Stimulated activated CD8-positive, alpha-beta memory T cell treated with anti-CD3 and anti-CD28 coated beads, Interleukin-12 subunit alpha, Interleukin-12 subunit beta, amount 100 ng/mL, for 4 hours (primary cell): Measurements from ENCODE around the gene VWA5A.
"Not testable (repeated sequence)": the region's sequence is repeated elsewhere in the genome, so short reads cannot be mapped to it uniquely, and the experiment has no call there.

Source experiments
- DNase-seq: peaks from one replicate; pipeline ENCODE4 v3.0.0-alpha.2; 2020; ENCODE audit warnings: low read depth

Gene VWA5A

DNA sequence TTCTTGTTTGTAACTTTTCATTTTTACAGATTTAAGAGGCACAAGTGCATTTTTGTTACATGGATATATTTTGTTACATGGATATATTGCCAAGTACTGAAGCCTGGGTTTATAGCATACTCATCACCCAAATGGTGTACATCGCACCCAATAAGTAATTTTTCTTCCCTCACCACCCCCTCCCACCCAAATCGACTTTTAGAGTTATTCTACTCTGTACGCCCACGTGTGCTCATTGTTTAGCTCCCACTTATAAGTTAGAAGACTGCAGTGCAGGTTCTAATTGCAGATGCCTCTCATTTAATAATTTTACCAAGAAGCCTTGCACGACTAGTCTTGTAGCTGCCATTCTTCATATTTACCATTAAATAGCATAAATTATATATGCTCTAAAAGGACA is 20.5 kb upstream of the VWA5A start:
- DNase-seq, result no peak

DNA sequence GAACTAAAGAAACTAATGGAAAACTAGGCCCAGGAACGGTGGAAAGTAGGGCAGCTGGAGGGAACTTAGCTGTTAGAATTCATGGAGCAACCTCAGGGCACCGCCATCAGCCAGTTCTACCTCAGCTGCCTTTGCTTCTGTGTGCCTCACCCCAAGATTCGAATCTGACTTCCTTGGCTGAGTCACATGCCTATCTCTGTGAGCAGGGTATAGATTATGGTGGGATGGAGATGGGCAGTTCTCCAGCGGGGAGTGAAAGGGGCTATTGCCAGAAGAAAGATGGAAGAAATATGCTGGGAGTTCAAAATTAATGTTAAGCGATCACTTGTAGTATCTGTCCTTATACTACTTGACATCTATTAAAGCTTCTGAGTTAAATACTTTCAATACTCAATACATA is 18.9 kb upstream of the VWA5A start:
- DNase-seq, result no peak

DNA sequence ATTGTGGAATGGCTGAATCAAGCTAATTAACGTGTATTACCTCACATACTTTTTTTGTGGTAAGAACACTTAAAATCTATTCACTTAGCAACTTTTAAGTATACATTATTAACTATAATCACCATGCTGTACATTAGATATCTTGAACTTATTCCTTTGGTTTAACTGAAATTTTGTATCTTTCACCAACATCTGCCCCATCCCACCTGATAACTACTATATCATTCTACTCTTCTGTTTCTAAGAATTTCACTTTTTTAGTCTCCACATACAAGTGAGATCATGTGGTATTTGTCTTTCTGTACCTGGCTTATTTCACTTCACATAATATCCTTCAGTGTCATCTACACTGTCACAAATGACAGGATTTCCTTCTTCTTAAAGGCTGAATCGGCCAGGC is 17.1 kb upstream of the VWA5A start:
- no peak for DNase-seq

DNA sequence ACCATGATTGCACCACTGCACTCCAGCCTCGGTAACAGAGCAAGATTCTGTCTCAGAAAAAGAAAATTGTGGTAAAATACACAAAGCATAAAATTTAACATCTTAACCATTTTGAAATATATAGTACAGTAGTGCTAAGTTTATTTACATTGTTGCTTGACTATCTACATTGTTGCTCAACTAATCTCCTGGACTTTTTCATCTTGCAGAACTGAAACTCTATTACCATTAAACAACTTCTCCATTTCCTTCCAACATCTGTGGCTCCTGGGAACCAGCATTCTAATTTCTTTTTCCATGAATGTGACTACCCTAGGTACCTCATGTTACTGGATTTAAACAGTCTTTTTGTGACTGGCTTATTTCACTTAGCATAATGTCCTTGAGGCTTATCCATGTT is 13.5 kb upstream of the VWA5A start:
- no peak for DNase-seq

DNA sequence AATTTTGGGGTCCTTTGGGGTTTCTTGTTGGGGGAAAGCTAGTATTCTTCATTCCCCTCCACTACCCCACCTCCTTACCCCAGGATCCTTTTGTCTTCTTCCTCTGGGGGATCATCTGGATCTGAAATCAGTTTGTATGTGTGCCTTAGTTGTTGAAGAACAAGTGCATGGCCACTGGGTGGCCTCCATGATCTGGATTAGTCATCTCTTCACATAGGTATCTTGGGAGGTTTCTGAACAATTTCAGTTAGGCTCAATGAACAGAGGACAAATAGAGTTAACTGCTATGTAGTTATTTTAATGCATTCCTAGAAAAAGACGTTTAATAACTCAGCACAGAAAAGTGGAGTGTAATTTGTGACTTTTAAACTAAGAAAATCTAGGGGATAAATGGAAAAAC is 7.1 kb upstream of the VWA5A start:
- no peak for DNase-seq

DNA sequence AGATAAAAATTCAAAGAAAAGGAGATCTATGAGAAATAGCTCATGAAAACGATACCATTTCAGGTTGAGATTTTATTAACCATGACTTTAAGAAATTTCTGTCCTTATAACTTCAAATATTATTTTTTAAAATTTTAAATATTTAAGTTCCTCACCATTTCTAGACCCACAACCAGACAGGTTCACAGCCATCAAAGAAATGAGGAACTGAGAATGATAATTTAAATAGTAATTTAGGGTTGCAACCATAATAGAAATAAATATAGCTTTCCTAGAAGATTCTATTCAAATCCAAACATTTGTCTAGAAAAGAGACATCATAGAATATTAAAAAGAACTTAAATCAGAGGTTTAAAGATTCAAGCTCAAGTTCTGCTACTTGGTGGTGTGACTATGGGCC is 5.9 kb upstream of the VWA5A start:
- no peak for DNase-seq

DNA sequence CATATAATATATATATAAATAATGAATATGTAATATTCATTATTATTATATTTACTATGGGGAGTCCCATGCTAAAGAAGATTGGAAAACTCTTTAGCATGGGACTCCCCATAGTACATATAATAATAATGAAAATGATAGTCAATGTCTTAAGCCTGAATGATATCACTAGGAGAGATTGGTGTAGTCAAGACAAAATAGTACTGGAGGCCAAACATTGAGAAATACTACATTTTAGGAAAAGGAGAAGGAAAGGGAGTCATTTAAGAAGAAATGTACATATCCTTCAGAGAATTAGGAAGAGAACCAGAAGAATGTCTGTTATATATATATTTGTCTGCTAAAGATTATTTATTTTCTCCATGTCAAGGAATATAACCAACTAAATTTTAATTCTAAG is 5.0 kb upstream of the VWA5A start:
- DNase-seq, result no peak

DNA sequence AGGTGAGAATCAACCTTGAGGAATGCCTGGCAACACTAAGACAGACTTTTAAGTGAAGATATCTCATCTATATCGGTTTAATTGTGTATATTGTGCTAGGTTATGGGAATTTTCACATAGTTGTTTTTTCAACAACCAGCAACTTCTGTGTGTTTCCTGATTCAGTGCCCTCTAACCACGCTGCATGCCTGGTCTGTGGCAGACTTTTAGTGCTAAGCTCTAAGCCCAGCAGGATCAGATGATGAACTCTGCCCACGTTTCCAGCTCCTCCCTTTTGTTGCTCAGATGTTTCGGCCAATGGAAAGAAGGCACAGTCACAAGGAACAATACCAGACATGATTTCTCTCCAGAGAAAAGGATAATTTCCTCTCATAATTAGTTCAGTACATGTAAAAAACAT is 1.4 kb upstream of the VWA5A start:
- DNase-seq, result no peak

DNA sequence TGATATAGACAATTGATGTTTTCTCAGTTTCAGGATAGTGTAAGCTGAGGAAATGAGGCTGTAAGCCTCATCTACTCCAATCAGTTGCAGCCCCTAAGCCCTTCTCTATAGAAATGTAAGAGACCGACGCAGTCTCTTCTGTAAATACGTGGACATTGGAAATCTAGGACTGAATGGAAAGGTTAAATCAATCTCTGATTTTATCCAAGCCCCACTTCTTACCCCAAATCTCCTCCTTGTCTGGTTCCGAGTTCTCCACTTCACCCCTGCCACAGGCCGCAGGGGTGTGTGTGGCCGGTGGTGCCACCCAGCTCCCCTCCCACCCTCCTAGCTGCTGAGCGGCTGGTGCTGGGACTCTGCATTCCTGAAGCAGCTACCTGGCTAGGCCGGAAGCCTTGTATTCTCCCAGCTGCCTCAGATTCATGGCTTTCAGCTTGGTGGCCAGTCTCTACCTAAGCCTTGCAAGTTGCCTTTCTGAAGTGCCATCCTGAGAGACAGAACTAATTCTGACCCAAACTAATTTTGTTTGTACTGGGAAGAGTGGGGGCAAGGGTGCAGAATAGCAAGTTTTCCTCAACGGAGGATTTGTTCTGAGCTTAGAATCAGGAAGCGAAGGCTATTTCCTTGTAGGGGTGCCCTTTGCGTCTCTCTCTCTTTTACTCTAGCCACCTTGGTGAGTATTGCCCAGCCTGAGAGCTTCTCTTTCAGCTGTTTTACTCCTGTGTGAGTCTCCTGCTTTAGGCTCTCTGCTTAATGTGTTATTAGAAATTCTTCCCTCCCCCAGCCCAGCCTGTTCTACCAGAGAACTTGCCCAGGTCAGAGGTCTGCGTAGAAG is 749 bp downstream of the VWA5A start:
- no peak for DNase-seq

DNA sequence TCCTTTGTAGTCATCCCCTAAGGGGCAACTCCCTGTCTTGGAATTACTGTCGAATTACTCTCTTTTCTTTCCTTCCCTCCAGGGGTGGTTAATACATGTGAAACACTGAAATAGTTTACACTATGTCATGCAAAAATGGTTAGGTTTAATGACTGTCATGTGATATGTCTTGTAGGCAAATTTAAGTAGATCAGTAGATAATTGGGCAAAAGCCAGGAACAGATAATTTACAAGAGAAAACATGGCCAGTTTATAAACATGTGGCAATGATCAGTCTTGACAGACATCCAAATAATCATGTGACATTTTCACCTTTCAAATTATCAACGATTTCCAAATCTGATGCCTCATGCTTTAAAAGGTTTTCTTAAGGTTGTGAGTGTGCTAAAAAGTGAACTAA is 3.9 kb downstream of the VWA5A start:
- no peak for DNase-seq

DNA sequence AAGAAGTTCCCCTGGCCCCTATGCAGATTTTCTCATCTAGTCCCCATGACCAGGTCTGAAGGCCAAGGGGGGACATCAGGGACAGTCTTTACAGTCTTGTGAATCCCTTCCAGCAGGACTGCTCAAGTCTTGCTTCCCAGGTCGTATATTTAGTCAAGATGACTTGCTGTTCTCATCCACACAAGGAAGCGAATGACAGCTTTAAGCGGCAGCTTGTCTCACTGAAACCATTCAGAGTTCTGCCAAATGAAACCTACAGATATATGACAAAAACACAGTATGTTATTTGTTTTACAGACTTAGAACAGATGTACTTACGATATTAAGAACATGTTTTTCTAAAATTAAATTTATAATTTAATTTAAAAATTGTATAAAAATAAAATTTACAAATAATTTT is 5.6 kb downstream of the VWA5A start:
- no peak for DNase-seq

DNA sequence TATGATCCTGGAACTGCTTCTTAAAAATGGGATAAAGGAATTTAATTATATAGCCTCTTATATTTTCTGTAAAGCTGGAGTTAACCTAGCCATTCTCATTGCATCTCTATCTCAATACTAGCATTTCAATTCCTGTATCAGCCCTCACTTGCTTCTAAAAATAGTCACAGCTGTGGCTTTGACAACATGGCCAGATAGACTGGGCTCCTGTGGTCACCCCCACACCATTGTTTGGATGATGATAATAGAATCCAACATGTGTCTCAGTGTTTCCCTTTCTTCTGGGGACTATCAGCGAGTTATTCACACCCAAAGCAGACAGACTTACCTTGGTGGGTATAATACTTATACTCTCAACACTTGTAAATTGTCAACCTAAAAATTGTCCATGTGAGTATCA is 6.9 kb downstream of the VWA5A start:
- DNase-seq, result no peak

DNA sequence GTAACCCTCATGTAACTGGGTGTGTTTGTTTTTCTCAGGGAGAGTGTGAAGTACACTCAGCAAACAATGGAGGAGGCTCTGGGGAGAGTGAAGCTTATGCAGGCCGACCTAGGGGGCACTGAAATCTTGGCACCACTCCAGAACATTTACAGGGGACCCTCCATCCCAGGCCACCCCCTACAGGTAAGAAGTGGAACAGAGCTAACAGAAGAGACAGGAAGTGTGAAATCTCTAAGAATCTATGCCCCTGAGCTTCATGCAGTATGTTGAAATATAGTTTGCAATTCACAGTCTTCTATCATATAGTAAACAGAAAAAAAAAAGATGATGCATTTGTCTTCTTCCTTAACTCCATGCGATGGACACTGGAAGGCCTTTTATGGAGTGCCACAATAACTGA is 8.4 kb downstream of the VWA5A start:
- DNase-seq, result no peak

DNA sequence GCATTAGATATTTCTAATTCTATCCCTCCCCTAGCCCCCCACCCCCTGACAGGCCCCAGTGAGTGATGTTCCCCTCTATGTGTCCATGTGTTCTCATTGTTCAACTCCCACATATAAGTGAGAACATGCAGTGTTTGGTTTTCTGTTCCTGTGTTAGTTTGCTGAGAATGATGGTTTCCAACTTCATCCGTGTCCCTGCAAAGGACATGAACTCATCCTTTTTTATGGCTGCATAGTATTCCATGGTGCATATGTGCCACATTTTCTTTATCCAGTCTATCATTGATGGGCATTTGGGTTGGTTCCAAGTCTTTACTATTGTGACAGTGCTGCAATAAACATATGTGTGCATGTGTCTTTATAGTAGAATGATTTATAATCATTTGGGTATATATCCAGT is 11.9 kb downstream of the VWA5A start:
- DNase-seq, result not testable (repeated sequence)

DNA sequence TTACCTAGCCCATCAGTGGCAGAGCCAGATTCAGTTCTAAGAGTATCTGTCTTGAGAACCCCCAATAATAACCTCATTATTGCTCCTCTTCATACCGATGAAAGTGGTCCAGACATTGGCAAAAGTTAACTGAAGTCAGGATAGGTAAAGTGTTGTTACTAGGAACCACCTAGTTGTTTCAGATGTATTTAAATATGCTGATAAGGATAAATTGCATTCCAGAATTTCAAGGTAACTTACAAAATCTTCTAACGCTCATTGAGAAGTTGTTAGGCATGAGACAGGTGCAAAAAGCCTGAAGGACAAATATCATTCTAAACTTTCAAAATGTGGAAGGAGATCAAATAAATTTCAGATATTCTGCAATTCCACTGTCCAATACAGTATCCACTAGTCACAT is 27.8 kb downstream of the VWA5A start:
- DNase-seq, result no peak

DNA sequence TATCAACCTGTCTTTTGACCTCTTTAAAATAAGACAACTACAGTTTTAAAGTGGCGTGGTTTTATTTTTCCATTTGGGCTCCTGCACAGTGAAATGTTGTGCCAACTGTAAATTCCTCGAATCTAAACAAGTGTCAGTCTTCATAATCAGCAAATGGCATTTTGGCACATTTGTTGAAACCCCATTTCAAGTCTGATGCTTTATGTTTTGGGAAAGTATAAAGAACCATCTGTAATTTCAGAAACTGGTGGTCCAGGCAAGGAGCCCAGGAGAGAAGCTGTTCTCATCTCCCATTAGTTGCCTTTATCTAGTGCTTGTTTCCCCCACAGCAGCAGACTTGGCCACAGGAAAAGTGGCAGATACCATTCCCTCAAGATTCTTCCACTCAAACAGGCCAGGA is 32.7 kb downstream of the VWA5A start:
- no peak for DNase-seq

DNA sequence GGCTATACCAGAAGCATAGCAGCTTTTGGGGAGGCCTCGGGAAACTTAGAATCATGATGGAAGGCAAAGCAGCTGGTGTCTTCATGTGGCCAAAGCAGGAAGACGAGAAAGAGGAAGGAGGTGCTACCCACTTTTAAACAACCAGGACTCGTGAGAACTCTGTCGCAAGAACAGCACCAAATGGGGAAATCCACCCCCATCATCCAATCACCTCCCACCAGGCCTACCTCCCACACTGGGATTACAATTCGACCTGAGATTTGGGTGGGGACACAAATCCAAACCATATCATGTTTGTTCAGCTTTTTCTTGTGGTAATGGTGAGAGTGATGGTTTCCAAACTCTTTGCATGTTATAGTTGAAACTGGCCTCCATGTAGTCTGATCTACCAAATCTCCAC is 35.4 kb downstream of the VWA5A start:
- no peak for DNase-seq

DNA sequence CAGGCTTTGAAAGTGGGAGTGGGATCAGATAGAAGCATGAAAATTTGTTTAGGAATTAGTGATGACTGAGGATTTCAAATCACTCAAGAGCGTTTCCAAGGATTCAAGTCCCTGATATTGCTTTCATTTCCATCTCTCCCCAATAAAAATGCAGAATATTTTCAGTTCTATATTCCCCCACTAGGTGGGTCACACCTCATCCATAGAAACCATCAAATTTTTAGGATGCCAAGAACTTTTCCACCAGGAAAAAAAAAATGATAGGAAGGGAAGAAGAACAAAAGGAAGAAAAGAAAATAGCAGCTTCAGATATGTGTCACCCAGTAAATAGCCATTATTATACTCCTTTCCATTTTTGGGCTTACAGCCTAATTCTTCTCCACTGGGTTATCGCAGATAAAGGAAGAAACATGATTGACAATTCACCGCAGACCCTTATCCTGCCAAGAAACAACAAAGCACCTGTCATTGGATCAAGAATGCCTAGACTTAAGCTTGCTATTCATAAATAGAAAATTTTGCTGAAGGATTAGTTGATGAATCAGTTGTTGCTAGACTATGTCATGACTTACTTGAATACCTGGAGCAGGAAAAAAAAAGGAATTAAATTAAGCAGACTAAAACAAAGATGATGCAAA is 37.6 kb downstream of the VWA5A start:
- no peak for DNase-seq

DNA sequence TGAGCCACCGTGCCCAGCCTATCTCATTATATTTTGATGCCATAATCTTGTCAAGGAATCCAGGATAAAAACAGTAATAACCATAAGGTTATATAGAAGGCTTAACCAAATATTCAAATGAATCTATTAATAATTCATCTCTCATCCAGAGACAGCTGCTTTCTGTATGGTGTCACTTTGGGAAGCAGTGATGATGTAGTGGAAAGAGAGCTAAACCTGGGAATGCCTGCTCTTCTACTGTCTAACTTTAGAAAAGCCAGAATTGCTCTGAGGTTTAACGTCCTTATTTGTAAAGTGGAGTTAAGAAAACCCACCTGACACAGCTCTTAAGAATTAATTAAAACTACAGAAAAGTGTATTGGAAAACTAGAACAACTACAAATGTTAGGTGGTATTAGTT is 38.6 kb downstream of the VWA5A start:
- DNase-seq, result no peak

DNA sequence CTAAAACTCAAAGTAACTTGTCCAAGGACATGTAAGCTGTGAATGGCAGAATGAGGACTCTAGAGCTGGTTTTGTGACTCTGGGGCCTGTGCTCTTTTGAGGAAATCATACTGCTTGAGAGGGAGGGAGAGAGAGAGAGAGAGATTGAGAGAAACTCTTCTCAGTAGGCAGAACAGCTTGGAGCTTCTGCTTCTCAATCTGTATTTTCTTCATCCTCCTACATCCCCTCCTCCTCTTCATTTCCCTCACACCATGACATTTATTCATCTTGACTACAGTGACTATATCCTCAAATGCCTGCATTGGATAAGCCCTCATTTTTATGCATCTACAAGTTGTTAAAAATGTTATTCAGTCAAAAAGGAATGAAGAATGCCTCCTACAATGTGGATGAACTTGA is 44.2 kb downstream of the VWA5A start:
- no peak for DNase-seq

DNA sequence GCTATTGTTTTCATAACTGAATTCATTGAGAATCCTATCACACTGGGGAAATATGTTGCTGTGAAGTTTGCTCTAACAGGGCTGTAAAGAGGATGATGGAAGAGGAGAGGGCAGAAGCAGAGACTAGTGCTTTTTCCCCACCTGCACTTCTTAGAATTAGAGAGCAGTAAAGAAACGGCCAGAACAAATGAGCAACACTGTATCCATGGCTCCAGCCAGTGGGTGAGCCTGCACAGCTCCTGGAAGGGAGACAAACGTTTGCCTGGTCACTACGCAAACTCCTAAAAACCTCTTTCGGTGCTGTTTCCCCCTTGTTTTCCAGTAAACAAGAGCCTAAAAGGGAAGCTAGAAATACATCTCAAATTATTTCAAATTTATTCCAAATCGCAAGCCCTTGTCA is 45.7 kb downstream of the VWA5A start:
- no peak for DNase-seq

DNA sequence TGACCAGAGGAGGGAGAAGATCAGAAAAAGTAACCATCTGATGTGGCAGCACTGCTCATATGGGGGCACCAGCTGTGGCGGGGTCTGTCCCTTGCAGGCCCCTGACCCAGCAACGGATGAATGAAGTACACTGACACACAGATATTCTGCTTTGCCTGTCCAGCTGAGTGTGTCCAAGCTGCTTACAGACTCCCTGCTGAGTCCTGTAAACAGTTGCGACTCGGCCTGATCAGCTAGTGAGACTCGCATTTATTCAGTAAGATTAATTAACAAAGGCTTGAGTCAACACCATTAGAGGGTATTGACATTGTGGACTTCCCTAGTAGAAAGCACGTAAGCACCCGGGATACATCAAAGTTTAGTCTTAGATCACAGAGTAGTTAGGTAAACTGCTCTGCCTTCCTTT is 52.6 kb downstream of the VWA5A start:
- no peak for DNase-seq

DNA sequence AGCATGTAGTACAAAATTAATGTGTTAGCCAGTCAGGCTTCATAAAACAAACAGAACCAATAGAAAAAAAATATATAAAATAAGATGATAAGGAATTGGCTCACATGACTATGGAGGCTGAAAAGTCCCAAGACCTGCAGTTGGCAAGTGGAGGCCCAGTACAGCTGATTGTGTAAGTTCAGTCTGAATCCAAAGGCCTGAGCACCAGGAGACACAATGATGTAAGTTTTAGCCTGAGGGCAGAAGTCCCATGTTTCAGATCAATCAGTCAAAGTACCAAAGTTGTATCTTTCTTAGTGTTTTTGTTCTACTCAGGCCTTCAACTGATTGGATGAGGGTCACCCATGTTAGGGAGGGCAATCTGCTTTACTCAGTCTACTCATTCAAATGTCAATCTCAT is 53.5 kb downstream of the VWA5A start:
- no peak for DNase-seq

DNA sequence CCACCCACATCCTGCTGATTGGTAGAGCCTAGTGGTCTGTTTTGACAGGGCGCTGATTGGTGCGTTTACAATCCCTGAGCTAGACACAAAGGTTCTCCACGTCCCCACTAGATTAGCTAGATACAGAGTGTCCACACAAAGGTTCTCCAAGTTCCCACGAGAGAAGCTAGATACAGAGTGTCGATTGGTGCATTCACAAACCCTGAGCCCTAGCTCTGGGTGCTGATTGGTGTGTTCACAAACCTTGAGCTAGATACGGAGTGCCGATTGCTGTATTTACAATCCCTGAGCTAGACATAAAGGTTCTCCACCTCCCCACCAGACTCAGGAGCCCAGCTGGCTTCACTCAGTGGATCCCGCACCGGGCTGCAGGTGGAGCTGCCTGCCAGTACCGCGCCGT is 55.1 kb downstream of the VWA5A start:
- not testable (repeated sequence) for DNase-seq
